Panc1 (cell line): ENCODE results near the gene TBX3. TPM values are rescaled to one million over a fixed set of nuclear protein-coding genes. Genes with fewer than 3 reads are reported as not detected.

Experiments
- ATAC-seq: fragments of 200-7000 bp; cut with Tn5 transposase; 2 replicates; pipeline ENCODE4 v1.9.1; 2020; ENCODE audit warnings: mild to moderate bottlenecking, moderate library complexity
- BruUV-seq: library from RNA; stranded (reverse); fragments of 400-500 nt; replicated peaks from 2 replicates; lab custom pipeline; 2021; lab: Mats Ljungman, UMichigan
- CTCF ChIA-PET: fragments of 300-600 bp; sonication (Branson Sonifier 250); formaldehyde crosslinking; loops from one replicate; lab custom pipeline; 2022; ENCODE audit warnings: antibody characterized with exemption; lab: Charles Lee
- POLR2A ChIA-PET: fragments of 300-600 bp; sonication (Branson Sonifier 250); formaldehyde crosslinking; loops from one replicate; lab custom pipeline; 2022; ENCODE audit warnings: antibody characterized with exemption; lab: Charles Lee
- DNase-seq: peaks from one replicate; pipeline ENCODE4 v3.0.0-alpha.2; 2010; ENCODE audit warnings: low read depth, low spot score
- H3K27ac ChIP-seq: 2 replicates; pipeline ENCODE4 v1.5.1; 2011; ENCODE audit warnings: mild to moderate bottlenecking, low read length, inconsistent platforms
- H3K27me3 ChIP-seq: fragments of 200-500 bp; sonication (Bioruptor generic); 2 replicates; pipeline ENCODE4 v1.6.0; 2014; ENCODE audit warnings: low read length, inconsistent platforms; ENCODE audit not compliant: control insufficient read depth, insufficient read depth
- H3K36me3 ChIP-seq: fragments of 200-500 bp; sonication (Bioruptor generic); 2 replicates; pipeline ENCODE4 v1.5.1; 2014; ENCODE audit warnings: inconsistent platforms, mild to moderate bottlenecking, low read length, moderate library complexity; ENCODE audit not compliant: control insufficient read depth, insufficient read depth
- H3K4me1 ChIP-seq: 2 replicates; pipeline ENCODE4 v1.5.1; 2011; ENCODE audit warnings: inconsistent platforms, mild to moderate bottlenecking, low read length, moderate library complexity; ENCODE audit not compliant: control insufficient read depth, insufficient read depth
- H3K4me3 ChIP-seq, 2 experiments: 2 replicates each; pipeline ENCODE4 v1.5.1; 2011 to 2012; ENCODE audit warnings: low read depth in 2 of 2, low read length in 2 of 2, mild to moderate bottlenecking in 2 of 2, inconsistent platforms in 1 of 2, moderate library complexity in 1 of 2
- H3K9me3 ChIP-seq: fragments of 200-500 bp; sonication (Bioruptor generic); 2 replicates; pipeline ENCODE4 v1.5.1; 2014; ENCODE audit warnings: low read depth, mild to moderate bottlenecking, inconsistent platforms, low read length, moderate library complexity; ENCODE audit not compliant: control insufficient read depth, insufficient read depth
- POLR2AphosphoS5 ChIP-seq: IDR thresholded peaks from 2 replicates; pipeline ENCODE4 v1.6.1; 2012; ENCODE audit warnings: mild to moderate bottlenecking, low read depth, low read length, moderate library complexity
- REST ChIP-seq, 2 experiments: IDR thresholded peaks; 2 replicates each; pipeline ENCODE4 v1.6.1; 2011 to 2012; ENCODE audit warnings: low read depth in 2 of 2, control low read depth in 1 of 2, low read length in 1 of 2, mild to moderate bottlenecking in 1 of 2, moderate library complexity in 1 of 2; ENCODE audit not compliant: insufficient read depth in 1 of 2
- SIN3A ChIP-seq: IDR thresholded peaks from 2 replicates; pipeline ENCODE4 v1.6.1; 2012; ENCODE audit warnings: low read depth, mild to moderate bottlenecking, low read length, moderate library complexity, borderline replicate concordance; ENCODE audit not compliant: insufficient read depth
- TCF7L2 ChIP-seq: IDR thresholded peaks from 2 replicates; pipeline ENCODE4 v1.6.1; 2011; ENCODE audit warnings: mild to moderate bottlenecking, low read depth, low read length, inconsistent platforms
- in situ Hi-C: cut with HindIII; loops from 2 replicates; pipeline ENCODE4 v1.10.0; 2016; ENCODE audit warnings: low sequenced_read_pairs, low pct_unique_long_range_greater_than_20kb
- intact Hi-C: fragments of 100-400 bp; cut with micrococcal nuclease; formaldehyde crosslinking; loops from one replicate; pipeline ENCODE4 v1.10.0; 2022; ENCODE audit not compliant: unreplicated experiment
- total RNA-seq: library from RNA; stranded (reverse); gene quantifications from one replicate; pipeline ENCODE4 v1.2.1, GENCODE V29; 2021; ENCODE audit not compliant: unreplicated experiment
- TF ChIP-seq, protein P1 (sequence below): fragments of 450-650 bp; IDR thresholded peaks from 2 replicates; pipeline ENCODE4 v1.5.1; 2017; ENCODE audit warnings: mild to moderate bottlenecking

TBX3 gene
- total RNA-seq, 1 experiment from 2014 or later: 5.1 TPM

DNA sequence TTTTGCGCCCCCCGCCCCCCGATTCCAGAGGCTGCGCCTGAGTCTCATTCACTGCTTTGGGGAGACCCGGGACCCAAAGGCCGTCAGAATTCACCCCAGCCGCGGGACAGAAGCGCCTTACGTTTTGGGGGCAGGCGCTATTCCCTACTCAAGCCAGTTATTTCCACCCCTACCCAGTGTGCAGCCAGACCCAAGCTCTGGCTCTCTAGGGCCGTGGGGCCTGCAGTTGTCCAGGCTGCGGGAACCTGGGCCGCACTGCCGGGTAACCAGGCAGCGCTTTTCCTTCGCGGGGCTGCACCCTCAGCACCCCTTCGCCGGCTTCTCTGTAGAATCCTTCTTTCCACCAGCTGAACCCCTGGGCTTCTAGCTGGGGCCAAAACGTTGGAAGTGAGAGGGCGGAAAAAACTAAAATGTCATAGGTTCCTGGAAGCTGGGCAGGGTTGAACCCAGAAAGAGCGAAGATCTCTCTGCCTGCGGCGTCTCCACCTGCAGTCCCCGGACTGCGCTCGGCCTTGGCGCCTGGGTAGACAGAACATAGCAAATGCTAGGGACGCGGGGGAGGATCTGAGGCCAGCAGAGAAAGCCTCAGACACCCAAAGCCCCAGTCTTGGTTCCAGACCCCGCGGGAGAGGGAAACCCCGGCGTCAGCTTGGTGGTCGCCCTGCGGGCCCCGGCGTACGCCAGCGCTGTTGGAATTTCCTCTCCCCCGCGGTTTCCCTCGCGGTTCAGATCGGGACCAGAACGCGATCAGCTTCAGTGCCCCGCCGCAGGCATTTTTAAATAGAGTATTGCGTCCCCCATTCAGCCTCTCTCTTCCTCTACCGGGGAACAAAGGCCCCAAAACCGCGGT is 18.3 kb downstream of the TBX3 start:
- ATAC-seq: no peak
- no TSS peak for BruUV-seq
- POLR2A ChIA-PET: no interaction called here
- CTCF ChIA-PET: interaction anchor here (1.5 kb wide), 1 partner anchor 1087 kb away, joined by 4 read pairs; no protein-coding TSS in a partner anchor
- Histone ChIP-seq H3K27me3 (no peaks in the 10 kb centered on the region; the same call in 1 of the 2 replicates), H3K36me3 (no peaks in the 10 kb centered on the region), H3K27ac (no peak overlapping the region), H3K4me1 (no peaks in the 10 kb centered on the region), H3K4me3 (no peak overlapping the region), H3K9me3 (no peaks in the 10 kb centered on the region)
- TF ChIP-seq REST (IDR thresholded peaks at IDR 0.05; ENCODE audit: insufficient read depth in 1 of 2, low read depth in 2 of 2, low read length in 1 of 2) (no peak), TCF7L2 (no peak), SIN3A (no peak), POLR2AphosphoS5 (no peak)
- TF ChIP-seq, protein P1, sequence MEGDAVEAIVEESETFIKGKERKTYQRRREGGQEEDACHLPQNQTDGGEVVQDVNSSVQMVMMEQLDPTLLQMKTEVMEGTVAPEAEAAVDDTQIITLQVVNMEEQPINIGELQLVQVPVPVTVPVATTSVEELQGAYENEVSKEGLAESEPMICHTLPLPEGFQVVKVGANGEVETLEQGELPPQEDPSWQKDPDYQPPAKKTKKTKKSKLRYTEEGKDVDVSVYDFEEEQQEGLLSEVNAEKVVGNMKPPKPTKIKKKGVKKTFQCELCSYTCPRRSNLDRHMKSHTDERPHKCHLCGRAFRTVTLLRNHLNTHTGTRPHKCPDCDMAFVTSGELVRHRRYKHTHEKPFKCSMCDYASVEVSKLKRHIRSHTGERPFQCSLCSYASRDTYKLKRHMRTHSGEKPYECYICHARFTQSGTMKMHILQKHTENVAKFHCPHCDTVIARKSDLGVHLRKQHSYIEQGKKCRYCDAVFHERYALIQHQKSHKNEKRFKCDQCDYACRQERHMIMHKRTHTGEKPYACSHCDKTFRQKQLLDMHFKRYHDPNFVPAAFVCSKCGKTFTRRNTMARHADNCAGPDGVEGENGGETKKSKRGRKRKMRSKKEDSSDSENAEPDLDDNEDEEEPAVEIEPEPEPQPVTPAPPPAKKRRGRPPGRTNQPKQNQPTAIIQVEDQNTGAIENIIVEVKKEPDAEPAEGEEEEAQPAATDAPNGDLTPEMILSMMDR: no peak
- in situ Hi-C loops: no loop called here
- no peak for DNase-seq
- intact Hi-C loops: no loop called here

GRCh38 chr12:114664651-114665320 is 19.2 kb downstream of the TBX3 start:
- no peak for TF ChIP-seq REST (IDR thresholded peaks at IDR 0.05; ENCODE audit: insufficient read depth in 1 of 2, low read depth in 2 of 2, low read length in 1 of 2)
- TF ChIP-seq SIN3A: no peak
- no peak for TF ChIP-seq POLR2AphosphoS5
- TF ChIP-seq TCF7L2: no peak
- TF ChIP-seq, protein P1: no peak
- H3K4me3 ChIP-seq: no peak overlapping the region
- no peak overlapping the region for H3K27ac ChIP-seq
- ATAC-seq: no peak
- BruUV-seq: no TSS peak
- ChIA-PET CTCF (no interaction called here), POLR2A (no interaction called here)
- H3K4me1 ChIP-seq: no peaks in the 10 kb centered on the region
- intact Hi-C loops (no loop called here), in situ Hi-C loops (no loop called here)
- no peak for DNase-seq
- no peaks in the 10 kb centered on the region for H3K9me3 ChIP-seq
- no peaks in the 10 kb centered on the region for H3K36me3 ChIP-seq
- no peaks in the 10 kb centered on the region; the same call in 1 of the 2 replicates for H3K27me3 ChIP-seq
